Mammary epithelial cell (primary cell): ENCODE results near the gene PCNX2.

Source experiments
- CTCF ChIP-seq, 2 donors: IDR thresholded peaks in 1 of 2; conservative IDR thresholded peaks in 1 of 2; 2 replicates each; pipeline ENCODE4 v1.5.1; 2011 to 2012; ENCODE audit warnings: inconsistent platforms in 2 of 2, low read length in 2 of 2, mild to moderate bottlenecking in 2 of 2, control low read depth in 1 of 2, low read depth in 1 of 2; ENCODE audit not compliant: insufficient read depth in 1 of 2; ENCODE audit errors: extremely low read depth in 1 of 2
- EZH2 ChIP-seq: IDR thresholded peaks from 2 replicates; pipeline ENCODE4 v1.6.1; 2012; ENCODE audit warnings: low read length, inconsistent platforms, borderline replicate concordance

GRCh38 chr1:233337505-233337904 is 42.0 kb upstream of the PCNX2 start:
- TF ChIP-seq CTCF (conservative IDR thresholded peaks at IDR 0.05 in 1 of 2, IDR thresholded peaks at IDR 0.05 in 1 of 2; ENCODE audit: extremely low read depth in 1 of 2, insufficient read depth in 1 of 2, low read depth in 1 of 2, low read length in 2 of 2): no peak
- no peak for TF ChIP-seq EZH2
